ENCODE results near the gene TMC5.

DNA sequence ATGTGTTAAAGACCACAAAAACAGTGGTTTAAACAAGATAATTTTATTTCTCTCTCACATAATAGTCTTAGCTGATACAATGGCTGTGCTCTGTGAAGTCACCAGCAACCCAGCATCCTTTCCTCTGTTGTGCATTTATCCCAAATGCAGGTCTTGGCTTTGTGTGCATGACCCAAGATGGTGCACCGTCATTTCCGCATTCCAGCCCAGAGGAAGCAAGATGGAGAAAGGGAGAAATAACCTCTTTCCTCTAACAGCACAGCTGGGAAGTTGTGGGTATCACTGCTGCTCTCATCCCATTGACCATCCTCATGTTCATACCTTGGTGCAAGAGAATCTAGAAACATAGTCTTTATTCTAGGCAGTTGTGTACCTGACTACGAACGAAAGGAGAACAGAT, 21.8 kb downstream of the TMC5 start:
- TF ChIP-seq, protein P1, sequence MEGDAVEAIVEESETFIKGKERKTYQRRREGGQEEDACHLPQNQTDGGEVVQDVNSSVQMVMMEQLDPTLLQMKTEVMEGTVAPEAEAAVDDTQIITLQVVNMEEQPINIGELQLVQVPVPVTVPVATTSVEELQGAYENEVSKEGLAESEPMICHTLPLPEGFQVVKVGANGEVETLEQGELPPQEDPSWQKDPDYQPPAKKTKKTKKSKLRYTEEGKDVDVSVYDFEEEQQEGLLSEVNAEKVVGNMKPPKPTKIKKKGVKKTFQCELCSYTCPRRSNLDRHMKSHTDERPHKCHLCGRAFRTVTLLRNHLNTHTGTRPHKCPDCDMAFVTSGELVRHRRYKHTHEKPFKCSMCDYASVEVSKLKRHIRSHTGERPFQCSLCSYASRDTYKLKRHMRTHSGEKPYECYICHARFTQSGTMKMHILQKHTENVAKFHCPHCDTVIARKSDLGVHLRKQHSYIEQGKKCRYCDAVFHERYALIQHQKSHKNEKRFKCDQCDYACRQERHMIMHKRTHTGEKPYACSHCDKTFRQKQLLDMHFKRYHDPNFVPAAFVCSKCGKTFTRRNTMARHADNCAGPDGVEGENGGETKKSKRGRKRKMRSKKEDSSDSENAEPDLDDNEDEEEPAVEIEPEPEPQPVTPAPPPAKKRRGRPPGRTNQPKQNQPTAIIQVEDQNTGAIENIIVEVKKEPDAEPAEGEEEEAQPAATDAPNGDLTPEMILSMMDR (IDR thresholded peaks at IDR 0.05): no peak
- no peak for TF ChIP-seq POLR2A (IDR thresholded peaks at IDR 0.05)
